ENCODE data around the gene MTHFD1L.

The MTHFD1L gene

DNA sequence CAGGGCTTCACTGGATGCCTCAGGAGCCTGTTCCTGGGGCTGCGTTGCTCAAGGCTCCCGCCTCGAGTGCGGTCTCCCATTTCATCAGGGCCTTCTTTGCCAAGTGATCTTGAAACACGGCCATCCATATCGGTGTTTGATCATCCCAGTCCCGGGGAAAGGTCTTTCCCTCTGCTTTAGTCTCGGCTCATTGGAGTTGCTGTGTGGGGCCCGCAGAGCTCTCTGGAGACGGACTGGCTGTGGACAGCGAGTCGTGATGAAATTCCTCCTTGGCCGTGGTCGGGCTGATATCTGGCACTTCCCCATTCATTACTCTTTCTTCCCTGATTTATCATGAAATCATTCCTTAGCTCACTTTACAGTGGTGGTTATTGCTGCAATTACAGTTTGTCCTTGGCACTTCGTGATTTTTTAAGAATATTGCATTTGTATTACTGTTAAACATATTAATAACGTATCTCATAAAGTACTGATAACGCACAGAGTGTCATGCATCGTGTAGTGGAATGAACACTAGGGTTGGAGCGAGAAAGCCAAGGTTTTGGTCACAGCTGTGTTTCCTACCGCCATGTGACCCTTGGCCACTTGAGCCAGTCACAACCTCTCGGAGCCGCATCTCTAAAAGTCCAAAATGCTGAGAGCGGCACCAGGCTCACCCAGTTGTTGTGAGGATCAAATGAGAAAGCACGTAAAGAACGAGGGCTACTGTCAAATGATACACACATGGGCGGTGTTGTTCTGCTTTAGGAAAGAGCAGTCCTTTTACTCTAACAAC, 71.8 kb downstream of the MTHFD1L start:
- DNase-seq = no peak

DNA sequence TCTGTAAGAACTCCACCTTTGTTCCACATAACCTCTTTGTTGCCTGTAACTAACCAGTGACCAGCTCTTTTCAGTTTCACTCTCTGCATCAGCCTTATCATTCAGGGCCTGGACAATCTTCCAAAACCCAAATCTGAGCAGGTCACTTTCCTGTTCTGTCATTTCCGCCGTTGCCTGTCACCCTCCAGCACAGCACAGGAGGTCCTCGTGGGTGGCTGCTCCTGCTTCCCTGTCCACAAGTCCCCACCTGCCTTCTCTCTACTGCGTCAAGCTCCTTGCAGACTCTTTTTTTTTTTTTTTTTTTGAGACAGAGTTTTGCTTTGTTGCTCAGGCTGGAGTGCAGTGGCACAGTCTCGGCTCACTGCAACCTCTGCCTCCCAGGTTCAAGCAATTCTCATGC, 73.9 kb downstream of the MTHFD1L start:
- no peak for DNase-seq

DNA sequence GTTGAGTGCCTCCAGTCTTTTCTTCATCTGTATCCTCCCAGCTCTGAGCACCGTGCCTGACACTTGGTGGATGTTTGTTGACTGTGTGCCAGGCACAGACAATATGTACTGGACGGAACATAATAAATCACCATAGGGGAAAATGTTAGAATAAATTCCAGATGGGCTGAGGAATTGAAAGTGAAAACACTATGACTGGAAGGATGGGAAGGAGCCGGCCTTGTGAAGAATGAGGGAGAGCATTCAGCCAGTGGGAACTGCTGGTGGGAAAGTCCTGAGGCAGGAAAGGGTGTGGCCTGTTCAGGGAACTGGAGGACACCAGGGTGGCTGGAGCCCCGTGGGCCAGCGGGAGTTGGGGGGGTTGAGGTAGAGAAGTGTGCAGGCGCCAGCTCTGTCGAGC, 75.4 kb downstream of the MTHFD1L start:
- DNase-seq = no peak

DNA sequence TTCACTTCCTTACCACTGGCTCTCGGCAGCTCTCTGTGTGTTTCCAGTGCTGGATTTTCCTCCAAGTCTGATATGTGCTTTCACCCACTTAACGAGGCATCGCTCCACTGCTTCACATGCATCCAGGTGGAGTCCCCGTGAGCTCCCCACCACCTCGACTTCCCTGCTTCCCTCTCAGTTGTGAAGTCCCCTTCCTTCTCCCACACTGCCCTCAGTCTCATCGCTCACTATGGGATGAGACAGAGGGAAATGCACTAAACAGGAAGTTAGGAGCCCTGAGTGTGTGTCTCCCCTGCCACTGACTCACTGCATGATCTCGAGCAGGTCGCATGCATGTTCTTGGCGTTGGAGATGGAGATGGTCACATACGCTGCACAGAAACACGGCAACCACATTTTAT, 84.0 kb downstream of the MTHFD1L start:
- DNase-seq = no peak

DNA sequence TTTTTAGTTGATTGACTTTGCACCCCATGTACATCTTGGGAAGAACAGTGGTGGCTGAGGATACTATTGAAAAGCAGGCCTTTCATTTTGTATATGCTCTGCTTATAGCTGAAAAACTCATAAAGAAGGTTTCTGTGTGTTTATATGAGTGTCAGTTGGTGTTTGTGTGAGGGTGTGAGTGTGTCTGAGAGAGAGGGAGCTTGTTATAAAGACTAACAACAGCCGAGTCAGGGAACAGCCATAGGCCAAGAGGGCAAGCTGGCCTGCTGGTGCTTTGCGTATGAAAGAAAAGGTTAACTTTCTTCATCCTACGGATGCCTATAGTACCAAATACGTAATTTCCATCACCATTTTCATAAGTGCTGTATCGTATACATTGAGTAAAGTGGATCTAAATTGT, 88.3 kb downstream of the MTHFD1L start:
- DNase-seq = no peak

DNA sequence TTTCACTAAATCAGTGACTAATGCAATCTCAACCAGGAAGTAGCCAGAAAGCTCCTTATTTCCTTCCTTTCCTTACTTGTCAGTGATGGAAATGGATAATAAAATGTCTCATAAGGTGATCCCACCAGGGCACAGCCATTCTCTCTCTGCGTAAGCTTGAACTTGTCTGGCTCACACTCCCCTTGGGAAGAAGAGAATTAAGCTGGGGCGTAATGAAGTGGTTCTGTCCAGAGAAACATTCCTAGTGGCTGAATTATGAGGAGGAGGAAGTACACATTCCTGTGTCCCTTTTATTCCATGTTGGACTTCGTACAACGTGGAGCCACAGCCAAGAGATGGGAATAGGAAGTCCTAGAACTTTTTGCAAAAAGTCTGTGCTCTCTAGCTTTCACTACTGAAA, 93.7 kb downstream of the MTHFD1L start:
- no peak for DNase-seq

DNA sequence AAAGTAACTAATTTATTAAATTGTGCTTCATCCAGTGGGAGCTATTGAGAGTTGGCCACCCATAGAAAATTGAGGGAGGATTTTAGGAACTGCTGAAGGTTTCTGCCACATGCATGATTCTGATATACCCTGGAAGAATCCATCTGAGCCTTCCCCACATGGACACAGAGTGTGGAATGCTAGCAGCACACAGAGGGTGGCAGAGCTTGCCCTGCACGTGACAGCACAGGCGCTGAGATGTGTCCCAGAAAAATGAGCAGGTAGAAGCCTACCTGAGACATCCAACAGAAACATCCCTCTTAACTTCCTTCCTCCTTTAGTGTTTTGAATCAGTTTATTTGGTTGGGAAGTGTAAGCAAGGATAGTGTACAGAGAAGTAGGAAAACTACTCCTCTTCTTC, 96.9 kb downstream of the MTHFD1L start:
- DNase-seq = no peak

DNA sequence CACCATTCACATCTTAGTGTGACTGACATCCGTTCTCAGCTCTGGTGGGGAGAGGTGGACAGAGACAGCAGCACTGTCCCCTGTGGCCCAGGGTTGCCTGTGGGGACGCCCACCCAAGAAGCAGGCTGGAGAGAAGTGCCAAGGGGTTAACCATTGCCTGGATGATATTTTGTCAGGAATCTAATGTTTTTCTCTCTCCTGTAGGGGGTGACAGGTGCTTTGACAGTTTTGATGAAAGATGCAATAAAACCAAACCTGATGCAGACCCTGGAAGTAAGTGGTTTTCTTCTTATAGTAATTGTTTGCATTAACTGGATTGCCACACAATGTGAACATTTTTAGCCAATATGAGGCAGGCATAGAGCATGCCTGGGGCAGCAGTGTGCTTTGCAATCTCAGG, 99.3 kb downstream of the MTHFD1L start:
- DNase-seq = no peak

DNA sequence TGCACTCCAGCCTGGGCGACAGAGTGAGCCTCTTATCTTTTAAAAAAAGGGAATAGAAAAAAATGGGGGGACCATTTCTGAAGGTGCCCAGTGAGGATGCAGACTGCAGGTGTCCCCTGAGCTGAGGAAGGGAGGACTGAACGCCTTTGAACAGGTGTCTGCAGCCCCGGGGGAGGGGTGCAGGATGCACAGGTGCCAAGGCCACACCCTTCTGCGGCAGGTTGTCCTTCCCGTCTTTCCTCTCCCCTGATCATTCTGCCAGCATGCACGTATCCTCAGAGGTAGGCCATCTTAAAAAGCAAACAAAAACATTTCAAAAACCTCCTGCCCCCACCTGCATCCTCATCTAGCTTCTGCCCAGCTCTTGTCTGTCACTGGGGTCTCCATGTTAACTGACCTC, 101.3 kb downstream of the MTHFD1L start:
- DNase-seq = no peak

DNA sequence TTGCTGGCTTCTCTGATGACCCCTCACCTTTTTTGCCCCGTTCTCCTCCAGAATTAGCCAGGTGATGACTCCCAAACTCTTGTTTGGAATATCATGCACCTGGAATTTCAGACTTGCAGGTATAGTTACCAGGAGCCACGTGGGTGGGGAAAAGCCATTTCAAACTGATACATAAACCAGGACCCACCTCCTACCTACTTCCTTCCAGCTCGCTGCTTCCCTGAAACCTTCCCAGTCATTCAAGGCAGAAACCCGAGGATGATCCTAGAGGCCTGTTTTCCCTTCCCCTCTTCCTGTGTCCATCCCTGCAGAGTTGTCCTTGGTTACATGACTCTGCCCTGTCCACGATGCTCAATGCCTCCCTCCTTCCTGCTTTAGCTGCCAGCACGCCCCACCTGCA, 101.9 kb downstream of the MTHFD1L start:
- no peak for DNase-seq

DNA sequence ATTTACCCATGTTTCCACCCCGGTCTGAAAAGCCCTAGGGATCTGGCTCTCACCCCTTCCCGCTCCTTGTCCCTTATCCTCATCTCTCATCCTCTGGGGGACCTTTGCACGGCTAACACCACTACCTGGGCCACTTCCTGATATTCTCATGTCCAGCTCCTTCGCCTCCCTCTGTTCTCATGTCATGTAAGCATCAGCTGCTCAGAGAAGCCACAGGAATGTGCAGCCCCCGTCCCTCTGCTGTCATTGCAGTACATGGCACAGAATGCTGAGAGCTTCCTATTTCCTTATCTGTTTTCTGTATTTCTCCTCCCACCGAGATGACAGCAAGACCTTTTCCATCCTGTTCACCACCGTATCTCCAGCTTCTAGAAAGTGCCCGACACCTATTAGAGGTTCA, 102.4 kb downstream of the MTHFD1L start:
- no peak for DNase-seq

DNA sequence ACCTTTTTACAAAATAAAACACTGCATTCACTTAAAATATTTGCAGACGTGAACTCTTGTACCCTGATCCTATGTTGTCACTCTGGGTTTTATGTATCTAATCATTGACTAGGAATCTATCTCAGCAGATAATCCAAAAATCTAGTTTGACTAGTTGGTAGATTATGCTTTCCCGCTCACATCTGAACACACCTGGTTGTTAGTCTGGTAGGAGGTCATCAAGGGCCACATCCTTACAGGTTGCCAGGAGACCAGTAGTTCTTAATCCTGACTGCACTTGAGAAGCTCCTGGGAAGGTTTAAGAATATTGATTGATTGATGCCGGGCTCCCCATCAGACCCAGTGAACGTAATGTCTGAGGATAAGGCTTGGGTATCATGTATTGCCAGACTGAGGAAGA, 104.4 kb downstream of the MTHFD1L start:
- DNase-seq = no peak

DNA sequence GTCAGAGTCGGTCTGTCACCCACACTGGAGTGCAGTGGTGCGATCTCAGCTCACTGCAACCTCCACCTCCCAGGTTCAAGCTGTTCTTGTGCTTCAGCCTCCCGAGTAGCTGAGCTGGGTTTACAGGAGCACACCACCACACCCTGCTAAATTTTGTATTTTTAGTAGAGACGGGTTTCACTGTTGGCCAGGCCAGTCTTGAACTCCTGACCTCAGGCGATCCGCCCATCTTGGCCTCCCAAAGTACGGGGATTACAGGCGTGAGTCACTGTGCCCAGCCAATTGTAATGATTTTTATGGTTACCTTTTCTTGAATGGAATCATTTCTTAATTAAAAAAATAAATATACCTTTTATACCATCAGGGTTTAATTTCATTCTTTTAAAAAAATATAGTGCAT, 105.7 kb downstream of the MTHFD1L start:
- DNase-seq = no peak

DNA sequence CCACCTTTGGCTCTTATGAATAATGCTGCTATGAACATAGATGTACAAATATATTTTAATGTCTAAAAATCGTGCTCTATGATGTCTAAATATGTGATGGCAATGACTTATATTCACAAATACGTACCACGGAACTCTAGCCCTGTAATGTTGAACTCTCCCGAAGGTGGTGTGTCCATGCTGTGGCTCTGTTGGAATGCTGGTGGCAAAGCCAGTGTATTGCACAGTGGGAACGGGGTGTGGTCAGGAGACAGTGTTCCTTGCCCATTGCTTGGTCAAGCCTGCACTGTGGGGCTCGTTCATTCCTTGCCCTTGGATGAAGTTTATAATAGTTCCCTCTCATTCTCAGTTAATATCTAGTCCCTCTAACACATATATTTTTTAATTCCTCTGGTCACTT, 109.6 kb downstream of the MTHFD1L start:
- no peak for DNase-seq

DNA sequence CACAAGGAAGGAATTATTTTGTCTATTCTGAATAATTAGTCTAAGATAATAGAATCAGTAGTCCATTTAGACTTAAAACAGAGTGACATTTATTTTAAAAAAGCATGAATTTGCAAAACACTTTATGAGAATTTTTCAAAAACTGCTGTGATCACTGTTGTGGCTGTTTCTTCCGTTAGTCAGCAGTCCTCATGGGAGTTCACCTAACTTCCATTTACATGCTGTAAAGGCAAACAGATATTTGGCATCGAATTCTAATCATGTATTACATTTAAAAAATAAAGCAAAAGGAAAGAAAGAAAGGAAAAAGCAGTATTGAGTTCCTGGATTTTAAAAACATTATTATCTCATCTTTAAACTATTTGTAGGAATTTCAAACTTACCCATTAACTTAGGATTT, 111.8 kb downstream of the MTHFD1L start:
- DNase-seq = no peak

DNA sequence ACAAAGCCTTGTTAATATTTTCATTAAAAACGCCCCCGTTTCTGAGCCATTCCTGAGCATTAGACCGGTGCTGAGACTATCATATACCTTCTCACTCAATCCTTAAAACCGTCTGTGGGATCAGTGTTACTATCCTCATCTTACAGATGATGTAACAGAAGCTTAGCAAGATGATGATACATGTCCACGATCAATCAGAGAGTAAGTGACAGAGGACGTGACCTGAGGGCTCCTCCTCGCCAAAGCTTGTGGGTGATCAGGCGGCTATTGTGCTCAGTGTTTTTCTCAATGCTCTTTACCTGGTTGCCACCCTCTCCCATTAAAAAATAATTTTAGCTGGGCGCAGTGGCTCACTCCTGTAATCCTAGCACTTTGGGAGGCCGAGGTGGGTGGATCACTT, 113.1 kb downstream of the MTHFD1L start:
- no peak for DNase-seq

DNA sequence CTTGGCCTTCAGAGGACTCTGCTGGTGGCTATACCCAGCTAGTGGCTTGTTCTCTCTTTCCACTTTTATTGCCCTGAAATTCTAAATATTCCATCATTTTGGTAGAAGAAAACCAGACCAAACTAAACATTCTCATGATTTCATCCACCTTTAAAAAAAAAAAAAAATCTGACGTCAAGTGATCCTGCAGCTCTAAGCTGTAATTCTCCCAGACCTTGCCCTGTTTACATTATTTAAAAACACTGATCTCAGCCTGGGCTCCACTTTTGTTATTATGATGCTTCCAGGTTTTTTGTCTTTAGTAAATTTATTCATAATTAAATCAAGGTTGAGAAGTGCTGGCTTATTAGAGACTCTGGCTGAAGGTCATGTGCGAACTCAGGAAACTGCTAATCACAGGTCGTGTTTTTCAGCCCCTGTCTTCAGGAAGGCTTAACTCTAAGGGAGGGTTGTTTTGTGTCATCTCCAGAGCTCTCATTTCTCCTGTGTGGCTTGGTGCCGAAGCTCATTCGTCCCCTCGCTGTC, 114.4 kb downstream of the MTHFD1L start:
- DNase-seq = no peak

DNA sequence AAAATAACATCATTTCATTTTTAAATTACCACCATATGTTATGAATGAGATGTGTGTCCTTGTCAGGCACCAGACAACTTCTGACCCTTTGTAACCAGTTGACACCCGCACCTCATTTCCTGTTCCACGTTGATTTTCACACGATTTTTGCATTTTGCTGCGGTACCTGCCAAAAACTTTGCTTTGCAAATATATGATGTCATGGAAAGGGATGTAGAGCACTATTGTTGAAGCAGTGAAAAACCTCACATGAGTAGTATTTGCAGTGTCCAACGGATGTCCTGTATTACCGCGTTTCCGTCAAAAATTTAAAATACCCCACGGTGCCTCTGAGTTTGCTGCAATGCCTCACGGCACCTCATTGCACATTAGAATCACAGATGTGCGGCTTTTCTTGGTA, 115.6 kb downstream of the MTHFD1L start:
- no peak for DNase-seq

DNA sequence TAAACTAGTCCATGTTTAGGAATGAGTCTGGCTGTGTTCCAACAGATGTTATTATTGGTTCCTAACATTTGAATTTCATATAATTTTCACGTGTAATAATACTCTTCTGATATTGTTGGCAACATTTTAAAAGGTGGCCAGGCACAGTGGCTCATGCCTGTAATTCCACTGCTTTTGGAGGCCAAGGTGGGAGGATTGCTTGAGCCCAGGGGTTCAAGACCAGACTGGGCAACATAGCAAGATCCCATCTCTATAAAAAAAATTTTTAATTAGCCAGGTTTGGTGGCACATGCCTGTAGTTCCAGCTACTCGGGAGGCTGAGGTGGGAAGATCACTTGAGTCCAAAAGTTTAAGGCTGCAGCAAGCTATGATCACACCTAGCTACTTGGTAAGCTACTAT, 116.2 kb downstream of the MTHFD1L start:
- DNase-seq = no peak

DNA sequence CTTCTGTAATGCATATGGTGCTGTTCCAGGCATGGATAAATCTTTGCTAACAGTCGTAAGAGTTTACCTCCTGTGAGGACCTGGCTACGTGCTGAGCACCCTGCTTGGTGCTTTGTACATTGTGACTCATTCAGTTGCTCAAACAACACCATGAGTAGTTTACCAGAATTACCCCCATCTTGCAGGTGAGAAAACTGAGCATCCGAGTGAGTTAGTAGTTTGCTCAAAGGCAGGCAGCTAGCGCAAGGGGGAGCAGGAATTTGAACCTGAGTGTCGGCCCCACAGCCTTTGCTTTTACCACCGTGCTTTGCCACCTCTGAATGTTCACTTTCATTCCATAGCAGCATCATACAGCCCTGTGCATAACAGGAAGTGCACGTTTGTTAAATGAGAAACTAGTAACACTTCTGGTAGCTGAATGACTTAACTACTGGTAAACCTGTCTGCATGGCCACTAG, 121.9 kb downstream of the MTHFD1L start:
- no peak for DNase-seq

DNA sequence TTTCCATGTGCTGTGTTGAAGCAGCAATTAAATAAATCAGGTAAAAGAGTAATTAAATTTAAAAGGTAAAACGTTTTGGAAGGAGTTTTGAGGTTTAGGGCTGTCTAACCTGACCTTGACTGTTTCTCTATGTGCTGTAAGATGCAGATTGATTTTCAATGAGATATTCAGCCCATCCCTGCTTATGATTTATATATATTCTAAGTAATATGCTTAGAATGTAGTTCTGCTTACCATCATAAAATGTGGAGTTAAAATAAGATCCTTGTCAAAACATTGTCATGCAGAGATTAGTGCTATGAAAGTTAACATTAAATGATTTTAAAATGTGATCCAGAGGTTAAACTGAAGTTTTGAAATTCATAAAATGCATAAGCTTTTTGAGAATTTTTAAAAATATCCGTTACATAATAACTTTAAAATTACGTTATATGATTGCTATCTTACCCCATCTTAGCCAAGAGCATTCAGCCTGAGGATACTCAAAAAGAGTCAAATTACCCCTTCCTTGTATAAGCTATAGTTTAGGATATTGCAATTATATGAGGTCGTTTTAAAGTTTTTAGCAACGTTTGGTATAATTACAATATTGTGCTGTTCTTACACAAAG, 122.5 kb downstream of the MTHFD1L start:
- no peak for DNase-seq

DNA sequence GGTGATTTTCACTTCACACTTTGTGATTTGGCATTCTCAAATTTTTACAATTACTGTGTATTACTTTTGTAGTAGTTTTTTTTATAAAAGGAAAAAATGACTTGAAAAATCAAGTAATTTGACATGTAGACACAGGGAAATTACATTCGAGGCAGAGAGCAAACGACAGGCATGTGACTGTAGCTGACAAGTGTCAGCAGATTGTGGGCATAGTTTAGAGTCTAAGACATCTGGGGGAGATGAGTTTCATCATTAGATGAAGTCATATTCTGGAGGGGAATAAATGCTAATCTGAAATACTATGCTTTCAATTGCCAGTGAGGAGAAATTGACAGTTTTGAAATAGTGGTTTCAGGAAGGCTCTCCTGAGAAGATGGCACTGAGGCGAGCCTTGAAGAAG, 126.0 kb downstream of the MTHFD1L start:
- DNase-seq = no peak

DNA sequence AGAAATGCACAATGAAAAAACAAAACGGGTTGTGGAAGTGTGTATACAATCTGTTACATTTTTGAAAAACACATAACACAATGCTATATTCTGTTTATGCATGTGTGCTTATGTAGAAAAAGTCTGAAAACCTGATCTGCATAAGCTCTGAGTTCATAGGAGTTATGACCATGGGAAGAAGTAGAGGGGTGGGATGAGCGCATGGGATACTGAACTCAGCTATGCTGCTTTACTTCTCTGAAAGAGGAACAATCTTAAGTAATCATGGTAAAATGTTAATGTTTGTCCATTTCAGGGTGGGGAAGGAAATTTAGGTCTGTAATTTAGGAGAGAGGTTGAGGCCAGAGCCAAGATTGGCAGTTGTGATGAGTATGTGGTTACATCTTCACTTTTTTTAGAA, 126.8 kb downstream of the MTHFD1L start:
- DNase-seq = no peak

DNA sequence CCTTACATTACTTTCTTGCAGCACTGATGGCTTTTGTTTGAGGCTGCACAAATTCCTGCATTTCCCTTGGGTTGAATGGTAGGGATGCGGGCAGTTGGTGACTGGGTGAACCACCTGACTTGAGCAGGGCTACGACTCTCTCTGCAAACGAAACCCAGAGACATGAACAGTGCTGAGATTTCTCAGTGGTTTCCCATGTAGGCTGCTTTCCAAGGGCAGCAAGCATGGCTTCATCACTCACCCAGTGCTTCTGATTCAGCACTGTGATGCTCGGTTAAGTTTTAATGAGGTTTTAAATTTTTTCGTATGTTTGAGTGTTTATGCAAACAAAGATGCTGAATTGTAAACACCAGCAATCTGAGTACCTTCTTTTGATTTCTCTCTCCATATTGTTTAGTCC, 127.2 kb downstream of the MTHFD1L start:
- DNase-seq = no peak

DNA sequence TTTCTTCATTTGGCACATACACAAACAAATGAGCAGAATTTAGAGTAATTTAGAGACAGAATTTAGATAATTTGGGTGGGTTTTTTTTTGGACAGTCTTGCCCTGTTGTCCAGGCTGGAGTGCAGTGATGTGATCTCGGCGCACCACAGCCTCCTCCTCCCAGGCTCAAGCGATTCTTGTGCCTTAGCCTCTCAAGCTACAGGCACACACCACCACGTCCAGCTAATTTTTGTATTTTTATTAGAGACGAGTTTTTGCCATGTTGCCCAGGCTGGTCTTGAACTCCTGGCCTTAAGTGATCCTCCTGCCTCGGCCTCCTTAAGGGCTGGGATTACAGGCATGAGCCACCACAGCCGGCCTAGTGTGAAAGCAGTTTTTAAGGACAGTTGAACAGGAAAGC, 127.8 kb downstream of the MTHFD1L start:
- no peak for DNase-seq

Measured in right forelimb (tissue), 1 donor.